Measurements from ENCODE around the gene MPPED1. TPM values are rescaled to one million over a fixed set of nuclear protein-coding genes. Genes with fewer than 3 reads are reported as not detected.

The MPPED1 gene
- total and polyA plus RNA-seq, 4 donors = 14.3 to 23.3 (median 16.0) TPM

GRCh38 chr22:43510281-43511070, 98.7 kb downstream of the MPPED1 start:
- peak in 1 of 6 donors; percentile 31 for DNase-seq (ENCODE audit: low read depth in 4 of 6, low spot score in 6 of 6)
- peaks cover 4% of the 10 kb centered on the region for H3K36me3 ChIP-seq (ENCODE audit: control insufficient read depth, insufficient read depth, low read length)
- no peaks in the 10 kb centered on the region for H3K27me3 ChIP-seq (ENCODE audit: control insufficient read depth, insufficient read depth, low read length)
- H3K27ac ChIP-seq (ENCODE audit: low read depth, low read length) = no peak overlapping the region
- no peak overlapping the region for H3K4me3 ChIP-seq (ENCODE audit: low read depth, low read length)
- WGBS (ENCODE audit: insufficient coverage) = 75% methylated on average over 9 of the region's 9 CpGs
- H3K9me3 ChIP-seq (ENCODE audit: control insufficient read depth, insufficient read depth, low read length) = no peaks in the 10 kb centered on the region
- peaks cover 2% of the 10 kb centered on the region for H3K4me1 ChIP-seq (ENCODE audit: control insufficient read depth, insufficient read depth, low read length)

- Histone ChIP-seq H3K4me1 (ENCODE audit: control insufficient read depth, insufficient read depth, low read length) (peaks cover 2% of the 10 kb centered on the region), H3K36me3 (ENCODE audit: control insufficient read depth, insufficient read depth, low read length) (peaks cover 3% of the 10 kb centered on the region), H3K27ac (ENCODE audit: low read depth, low read length) (no peak overlapping the region), H3K4me3 (ENCODE audit: low read depth, low read length) (no peak overlapping the region), H3K9me3 (ENCODE audit: control insufficient read depth, insufficient read depth, low read length) (no peaks in the 10 kb centered on the region), H3K27me3 (ENCODE audit: control insufficient read depth, insufficient read depth, low read length) (no peaks in the 10 kb centered on the region)
- no peak for DNase-seq (ENCODE audit: low read depth in 4 of 6, low spot score in 6 of 6)
- WGBS (ENCODE audit: insufficient coverage) = 94% methylated on average over 13 of the region's 16 CpGs
These were observed 99.6 kb downstream of the MPPED1 start for GRCh38 chr22:43511276-43511910.

DNA sequence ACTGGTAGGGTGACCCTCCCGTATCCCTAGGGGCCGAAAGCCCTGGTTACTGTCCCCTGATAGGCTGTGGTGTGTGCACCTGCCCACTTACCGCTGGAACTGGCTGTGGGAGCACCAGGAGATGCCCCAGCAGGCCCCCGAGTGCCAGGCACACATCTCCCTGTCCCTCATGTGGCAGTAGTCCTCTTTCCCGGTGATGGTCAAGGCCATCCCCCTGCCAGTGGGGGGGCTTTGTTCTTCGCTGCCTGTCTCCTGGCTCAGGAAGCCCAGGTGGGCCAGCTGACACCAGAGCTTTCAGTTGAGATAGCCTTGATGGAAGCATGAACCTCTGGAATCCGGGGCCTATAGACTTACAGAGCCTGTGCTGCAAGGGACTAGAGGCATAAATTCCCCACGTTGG, 100.5 kb downstream of the MPPED1 start:
- no peaks in the 10 kb centered on the region for H3K9me3 ChIP-seq (ENCODE audit: control insufficient read depth, insufficient read depth, low read length)
- peaks cover 2% of the 10 kb centered on the region for H3K4me1 ChIP-seq (ENCODE audit: control insufficient read depth, insufficient read depth, low read length)
- no peaks in the 10 kb centered on the region for H3K27me3 ChIP-seq (ENCODE audit: control insufficient read depth, insufficient read depth, low read length)
- whole genome bisulfite sequencing (ENCODE audit: insufficient coverage) = 85% methylated on average over 8 of the region's 8 CpGs
- H3K36me3 ChIP-seq (ENCODE audit: control insufficient read depth, insufficient read depth, low read length) = peaks cover 3% of the 10 kb centered on the region
- no peak overlapping the region for H3K4me3 ChIP-seq (ENCODE audit: low read depth, low read length)
- DNase-seq (ENCODE audit: low read depth in 4 of 6, low spot score in 6 of 6) = no peak
- no peak overlapping the region for H3K27ac ChIP-seq (ENCODE audit: low read depth, low read length)

DNA sequence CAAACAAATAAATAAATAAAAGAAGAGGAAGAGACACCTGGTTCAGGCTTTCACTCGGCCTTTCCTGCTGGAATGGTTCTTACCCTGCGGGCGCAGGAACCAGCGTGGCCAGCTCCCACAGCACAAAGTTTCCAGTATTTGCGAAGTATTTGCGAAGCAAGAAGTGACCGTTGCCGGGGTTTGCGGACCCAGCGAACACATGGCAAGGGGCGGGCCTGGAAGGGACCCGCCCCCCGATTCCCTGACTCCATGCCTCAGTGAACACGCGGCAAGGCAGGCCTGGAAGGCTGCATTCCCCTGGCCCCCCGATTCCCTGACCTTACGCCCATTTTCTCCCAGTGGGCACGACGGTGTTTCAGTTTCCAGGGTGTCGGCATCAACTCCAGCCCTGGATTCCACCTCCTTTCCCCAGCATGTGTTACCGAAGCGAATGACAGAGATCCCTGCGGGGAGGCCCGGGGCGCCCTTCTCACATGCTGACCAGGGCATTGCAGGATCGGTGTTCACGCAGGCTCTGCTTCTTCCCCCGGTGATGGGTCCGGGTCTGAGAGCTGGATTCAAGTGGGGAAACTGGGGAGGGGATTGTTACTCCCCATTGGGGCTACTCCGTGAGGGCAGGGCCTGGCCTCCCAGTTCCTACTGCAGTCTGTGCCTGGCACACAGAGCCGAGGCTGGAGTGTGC, 102.8 kb downstream of the MPPED1 start:
- Histone ChIP-seq H3K9me3 (ENCODE audit: control insufficient read depth, insufficient read depth, low read length) (no peaks in the 10 kb centered on the region), H3K27me3 (ENCODE audit: control insufficient read depth, insufficient read depth, low read length) (no peaks in the 10 kb centered on the region), H3K27ac (ENCODE audit: low read depth, low read length) (no peak overlapping the region), H3K36me3 (ENCODE audit: control insufficient read depth, insufficient read depth, low read length) (peaks cover 3% of the 10 kb centered on the region), H3K4me1 (ENCODE audit: control insufficient read depth, insufficient read depth, low read length) (peaks cover 2% of the 10 kb centered on the region), H3K4me3 (ENCODE audit: low read depth, low read length) (no peak overlapping the region)
- 78% methylated on average over 29 of the region's 31 CpGs for WGBS (ENCODE audit: insufficient coverage)
- DNase-seq (ENCODE audit: low read depth in 4 of 6, low spot score in 6 of 6) = no peak

- no peak overlapping the region for H3K4me3 ChIP-seq (ENCODE audit: low read depth, low read length)
- no peaks in the 10 kb centered on the region for H3K9me3 ChIP-seq (ENCODE audit: control insufficient read depth, insufficient read depth, low read length)
- no peaks in the 10 kb centered on the region for H3K4me1 ChIP-seq (ENCODE audit: control insufficient read depth, insufficient read depth, low read length)
- no peaks in the 10 kb centered on the region for H3K27me3 ChIP-seq (ENCODE audit: control insufficient read depth, insufficient read depth, low read length)
- H3K27ac ChIP-seq (ENCODE audit: low read depth, low read length) = no peak overlapping the region
- 94% methylated on average over 8 of the region's 8 CpGs for WGBS (ENCODE audit: insufficient coverage)
- DNase-seq (ENCODE audit: low read depth in 4 of 6, low spot score in 6 of 6) = no peak
- H3K36me3 ChIP-seq (ENCODE audit: control insufficient read depth, insufficient read depth, low read length) = no peaks in the 10 kb centered on the region
These were observed 103.6 kb downstream of the MPPED1 start for GRCh38 chr22:43515411-43515810.

DNA sequence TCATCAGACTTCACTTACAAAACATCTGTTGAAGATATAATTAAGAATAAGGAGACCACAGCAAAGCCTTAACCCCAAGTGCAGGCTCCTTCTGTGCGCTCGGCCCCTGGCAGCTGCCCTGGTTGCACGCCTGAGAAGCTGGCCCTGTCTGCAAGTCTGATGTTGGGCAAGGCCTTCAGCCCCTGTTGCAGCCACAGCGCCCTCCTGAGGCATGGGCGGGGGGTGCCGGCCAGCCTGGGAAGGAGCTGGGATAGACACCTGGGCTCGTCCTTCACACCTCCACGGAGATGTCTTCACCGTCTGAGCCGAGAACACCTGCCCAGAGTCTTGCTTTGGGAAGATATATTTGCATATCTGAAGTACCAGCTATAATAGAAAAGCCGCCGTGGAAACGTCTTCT, 104.1 kb downstream of the MPPED1 start:
- Histone ChIP-seq H3K9me3 (ENCODE audit: control insufficient read depth, insufficient read depth, low read length) (no peaks in the 10 kb centered on the region), H3K4me1 (ENCODE audit: control insufficient read depth, insufficient read depth, low read length) (no peaks in the 10 kb centered on the region), H3K4me3 (ENCODE audit: low read depth, low read length) (no peak overlapping the region), H3K27ac (ENCODE audit: low read depth, low read length) (no peak overlapping the region), H3K27me3 (ENCODE audit: control insufficient read depth, insufficient read depth, low read length) (no peaks in the 10 kb centered on the region), H3K36me3 (ENCODE audit: control insufficient read depth, insufficient read depth, low read length) (no peaks in the 10 kb centered on the region)
- WGBS (ENCODE audit: insufficient coverage) = 69% methylated on average over 13 of the region's 13 CpGs
- DNase-seq (ENCODE audit: low read depth in 4 of 6, low spot score in 6 of 6) = no peak

- no peaks in the 10 kb centered on the region for H3K4me1 ChIP-seq (ENCODE audit: control insufficient read depth, insufficient read depth, low read length)
- H3K27ac ChIP-seq (ENCODE audit: low read depth, low read length) = no peak overlapping the region
- H3K9me3 ChIP-seq (ENCODE audit: control insufficient read depth, insufficient read depth, low read length) = no peaks in the 10 kb centered on the region
- H3K36me3 ChIP-seq (ENCODE audit: control insufficient read depth, insufficient read depth, low read length) = no peaks in the 10 kb centered on the region
- H3K4me3 ChIP-seq (ENCODE audit: low read depth, low read length) = no peak overlapping the region
- 87% methylated on average over 12 of the region's 14 CpGs for WGBS (ENCODE audit: insufficient coverage)
- H3K27me3 ChIP-seq (ENCODE audit: control insufficient read depth, insufficient read depth, low read length) = no peaks in the 10 kb centered on the region
- DNase-seq (ENCODE audit: low read depth in 4 of 6, low spot score in 6 of 6) = no peak
These were observed 104.6 kb downstream of the MPPED1 start for GRCh38 chr22:43516386-43516785.

DNA sequence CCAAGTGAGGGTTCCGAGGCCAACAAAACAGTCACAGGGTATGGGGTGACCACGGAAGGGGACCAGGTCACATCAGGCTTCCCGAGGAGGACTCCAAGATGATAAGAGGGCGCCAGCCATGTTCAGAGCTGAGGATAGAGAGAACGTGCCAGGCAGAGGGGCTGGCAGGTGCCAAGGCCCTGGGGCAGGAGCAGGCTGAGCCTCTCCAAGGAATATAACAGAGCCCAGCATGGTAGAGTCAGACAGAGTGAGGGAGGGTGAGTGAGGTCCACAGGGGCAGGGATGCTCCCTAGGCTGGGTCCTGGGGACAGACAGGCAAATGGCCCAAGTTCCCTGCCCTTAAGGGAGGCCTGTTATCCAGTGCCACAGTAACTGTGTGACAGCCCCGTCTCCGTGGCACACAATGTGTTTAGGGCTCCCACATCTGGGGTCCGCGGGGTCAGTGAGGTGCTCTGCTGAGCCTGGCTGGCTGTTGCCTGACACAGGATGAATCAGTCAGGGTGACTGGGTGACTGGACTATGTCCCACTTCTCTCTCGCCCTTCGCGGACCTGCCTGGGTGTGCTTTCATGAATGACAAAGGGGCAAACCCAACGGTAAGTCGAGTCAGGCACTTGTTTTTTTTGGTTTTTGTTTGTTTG, 105.3 kb downstream of the MPPED1 start:
- no peaks in the 10 kb centered on the region for H3K27me3 ChIP-seq (ENCODE audit: control insufficient read depth, insufficient read depth, low read length)
- DNase-seq (ENCODE audit: low read depth in 4 of 6, low spot score in 6 of 6) = no peak
- H3K9me3 ChIP-seq (ENCODE audit: control insufficient read depth, insufficient read depth, low read length) = no peaks in the 10 kb centered on the region
- H3K36me3 ChIP-seq (ENCODE audit: control insufficient read depth, insufficient read depth, low read length) = no peaks in the 10 kb centered on the region
- no peak overlapping the region for H3K27ac ChIP-seq (ENCODE audit: low read depth, low read length)
- H3K4me3 ChIP-seq (ENCODE audit: low read depth, low read length) = no peak overlapping the region
- no peaks in the 10 kb centered on the region for H3K4me1 ChIP-seq (ENCODE audit: control insufficient read depth, insufficient read depth, low read length)
- 82% methylated on average over 14 of the region's 14 CpGs for WGBS (ENCODE audit: insufficient coverage)

- Histone ChIP-seq H3K27me3 (ENCODE audit: control insufficient read depth, insufficient read depth, low read length) (no peaks in the 10 kb centered on the region), H3K36me3 (ENCODE audit: control insufficient read depth, insufficient read depth, low read length) (no peaks in the 10 kb centered on the region), H3K4me1 (ENCODE audit: control insufficient read depth, insufficient read depth, low read length) (no peaks in the 10 kb centered on the region), H3K4me3 (ENCODE audit: low read depth, low read length) (no peak overlapping the region), H3K9me3 (ENCODE audit: control insufficient read depth, insufficient read depth, low read length) (no peaks in the 10 kb centered on the region), H3K27ac (ENCODE audit: low read depth, low read length) (no peak overlapping the region)
- WGBS (ENCODE audit: insufficient coverage) = 76% methylated on average over 2 of the region's 2 CpGs
- DNase-seq (ENCODE audit: low read depth in 4 of 6, low spot score in 6 of 6) = no peak
These were observed 108.8 kb downstream of the MPPED1 start for GRCh38 chr22:43520632-43521039.

Data from spinal cord (tissue), 10 donors.